ENCODE results near the gene ZFYVE19. TPM values are rescaled to one million over a fixed set of nuclear protein-coding genes. Genes with fewer than 3 reads are reported as not detected.
A peak's percentile ranks its signal among the peaks of the same experiment; 100 is the strongest.

ZFYVE19 gene
- total and polyA plus RNA-seq, 2 of the 4 experiments (the other 2 are of a cell fraction): 22.6 to 29.6 TPM

GRCh38 chr15:40764629-40765103 is 42.2 kb upstream of the ZFYVE19 start:
- Histone ChIP-seq H3K79me1 (ENCODE audit: low read depth in 1 of 2, low read length in 2 of 2) (no peaks in the 10 kb centered on the region; a peak in 1 of 4 replicates), H3K27ac (ENCODE audit: insufficient read depth, low read length) (peak overlapping the region; percentile 32; the same call in 1 of the 2 replicates), H3K27me3 (ENCODE audit: control insufficient read depth, insufficient read depth, low read length) (no peaks in the 10 kb centered on the region; the same call in 1 of the 2 replicates), H3K14ac (replicated peaks; ENCODE audit: low read depth, low read length) (no peak overlapping the region), H4K5ac (ENCODE audit: low read depth, low read length) (peak overlapping the region; percentile 17), H2BK5ac (ENCODE audit: low read depth, low read length, poor library complexity, severe bottlenecking) (peak overlapping the region; percentile 7), H3K9me1 (ENCODE audit: insufficient read depth, low read length) (peaks cover 17% of the 10 kb centered on the region), H4K91ac (ENCODE audit: insufficient read depth, low read depth, low read length) (no peak overlapping the region), H3K4me2 (ENCODE audit: low read depth, low read length) (peak overlapping the region; percentile 77), H3K36me3 (ENCODE audit: control insufficient read depth, insufficient read depth, low read length) (peaks cover 2% of the 10 kb centered on the region; the same call in 1 of the 2 replicates), H3K4me1 (ENCODE audit: control insufficient read depth, insufficient read depth, low read length) (peaks cover 24% of the 10 kb centered on the region), H3K18ac (ENCODE audit: low read depth, low read length) (no peak overlapping the region), H3K4me3 (ENCODE audit: insufficient read depth, low read depth, low read length) (peak overlapping the region; percentile 44; the same call in 1 of the 2 replicates), H3K56ac (ENCODE audit: extremely low read depth, insufficient read depth, low read length) (no peak overlapping the region), H3K23ac (ENCODE audit: low read depth, low read length) (peak overlapping the region; percentile 76; the same call in 1 of the 2 replicates), H2AK9ac (replicated peaks; ENCODE audit: low read depth, low read length, poor library complexity) (peak overlapping the region; percentile 73), H3K9ac (ENCODE audit: low read depth, low read length) (no peak overlapping the region), H2AFZ (replicated peaks; ENCODE audit: low read length, poor library complexity) (peak overlapping the region; percentile 94), H2AK5ac (ENCODE audit: low read depth, low read length) (peak overlapping the region; percentile 30; the same call in 1 of the 2 replicates), H3K9me3 (ENCODE audit: control insufficient read depth, insufficient read depth, low read length) (no peaks in the 10 kb centered on the region), H2BK15ac (ENCODE audit: low read depth, low read length) (no peak overlapping the region), H2BK20ac (ENCODE audit: low read depth, low read length) (no peak overlapping the region), H4K8ac (ENCODE audit: low read depth in 2 of 2, low read length in 2 of 2) (peak overlapping the region in 1 of 2 experiments; percentile 74; a peak in 1 of 4 replicates), H2BK120ac (ENCODE audit: low read depth, low read length) (no peak overlapping the region), H3K4ac (ENCODE audit: low read depth, low read length) (peak overlapping the region; percentile 12), H4K20me1 (ENCODE audit: insufficient read depth, low read length) (peaks cover 9% of the 10 kb centered on the region; the same call in 1 of the 2 replicates)
- no peak for TF ChIP-seq FOS (IDR thresholded peaks at IDR 0.05; ENCODE audit: low read depth, low read length)
- dilution Hi-C loops (cut with HindIII; ENCODE audit: low sequenced_read_pairs, unreplicated experiment) (no loop called here), in situ Hi-C loops (cut with MboI; ENCODE audit: low sequenced_read_pairs) (no loop called here), intact Hi-C loops (cut with micrococcal nuclease) (no loop called here)
- BruUV-seq (replicated peaks): no TSS peak
- WGBS, 2 experiments (ENCODE audit: extremely low coverage in 2 of 2, insufficient read length in 1 of 2): 25% methylated on average over 1 of the region's 8 CpGs; no CpG with 5 or more reads in 1 of the 2 experiments
- ChIA-PET POLR2A (ENCODE audit: unreplicated experiment) (interaction anchor here (0.6 kb wide), 1 partner anchor 253 kb away, joined by 7 read pairs; no protein-coding TSS in a partner anchor), CTCF (interaction anchor here (0.6 kb wide), 1 partner anchor 336 kb away, joined by 3 read pairs; no protein-coding TSS in a partner anchor)
- DNase-seq (no peak), ATAC-seq (ENCODE audit: low read depth) (no peak; the same call in 1 of the 2 replicates)
